Lung microvascular endothelial cell (primary cell): Measurements from ENCODE around the gene PTH1R. TPM values are rescaled to one million over a fixed set of nuclear protein-coding genes. Genes with fewer than 3 reads are reported as not detected.
A peak's percentile ranks its signal among the peaks of the same experiment; 100 is the strongest.

Experiments used
- DNase-seq, 2 donors: peaks; one replicate each; pipeline versions ENCODE4 v3.0.0 to v3.0.0-alpha.2; 2010; ENCODE audit warnings: low read depth in 2 of 2
- total RNA-seq: library from RNA; depleted of rRNA; stranded (reverse); fragments of >200 nt; gene quantifications from 2 replicates; pipeline ENCODE4 v1.2.1, GENCODE V29; 2014

PTH1R gene
- total RNA-seq, 1 donor from 2014 or later = under 0.01 TPM

DNA sequence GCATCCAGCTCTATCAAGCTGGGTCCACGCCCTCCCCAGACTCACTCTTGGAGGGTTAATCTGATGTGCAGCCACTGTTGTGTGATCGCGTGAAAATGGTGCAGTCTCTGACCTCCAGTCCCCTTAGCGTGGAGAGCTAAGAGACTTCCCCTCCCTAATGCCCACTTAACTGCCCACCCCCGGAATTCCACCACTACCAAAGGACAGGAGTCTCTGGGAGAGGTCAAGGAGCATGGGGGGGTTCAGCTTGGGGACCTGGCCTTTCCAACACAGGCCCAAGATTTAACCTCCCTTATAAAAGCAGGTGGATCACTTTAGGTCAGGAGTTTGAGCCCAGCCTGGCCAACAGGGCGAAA, 50.2 kb downstream of the PTH1R start:
- no peak for DNase-seq

DNA sequence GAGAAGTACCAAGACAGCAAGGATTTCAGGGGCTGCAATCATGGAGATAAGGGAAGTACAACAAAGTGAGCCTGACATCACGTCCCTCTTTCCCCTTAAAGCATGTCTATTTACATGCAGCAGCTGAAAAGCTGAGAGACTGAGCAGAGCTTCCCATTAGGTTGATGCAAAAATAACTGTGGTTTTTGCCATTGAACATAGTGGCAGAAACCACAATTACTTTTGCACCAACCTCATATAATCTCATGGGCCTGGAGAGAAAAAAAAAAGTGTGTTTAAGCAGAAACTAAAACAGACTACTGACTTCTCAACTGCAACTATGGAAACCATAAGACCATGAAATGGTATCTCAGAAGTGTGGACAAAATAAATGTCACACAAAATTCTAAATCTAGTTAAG, 50.8 kb downstream of the PTH1R start:
- no peak for DNase-seq

DNA sequence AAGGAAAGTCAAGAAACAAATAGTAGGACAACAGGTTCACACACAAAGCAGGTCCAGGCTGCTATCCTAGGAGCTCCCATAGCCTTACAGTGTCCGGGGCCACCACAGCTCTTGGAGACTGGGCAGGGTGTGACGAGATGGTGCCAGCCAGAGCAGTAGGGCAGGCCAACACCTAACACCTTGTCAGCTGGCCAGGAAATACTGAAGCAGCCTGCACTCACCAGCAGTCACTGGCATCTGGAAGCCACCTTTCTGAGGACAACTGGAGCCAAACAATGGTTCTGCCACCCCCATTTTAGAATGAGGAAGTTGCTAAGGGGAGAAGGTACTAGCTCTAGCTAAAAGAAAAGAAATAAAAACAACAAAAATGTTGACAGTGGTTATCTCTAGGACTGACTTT, 51.8 kb downstream of the PTH1R start:
- no peak for DNase-seq

DNA sequence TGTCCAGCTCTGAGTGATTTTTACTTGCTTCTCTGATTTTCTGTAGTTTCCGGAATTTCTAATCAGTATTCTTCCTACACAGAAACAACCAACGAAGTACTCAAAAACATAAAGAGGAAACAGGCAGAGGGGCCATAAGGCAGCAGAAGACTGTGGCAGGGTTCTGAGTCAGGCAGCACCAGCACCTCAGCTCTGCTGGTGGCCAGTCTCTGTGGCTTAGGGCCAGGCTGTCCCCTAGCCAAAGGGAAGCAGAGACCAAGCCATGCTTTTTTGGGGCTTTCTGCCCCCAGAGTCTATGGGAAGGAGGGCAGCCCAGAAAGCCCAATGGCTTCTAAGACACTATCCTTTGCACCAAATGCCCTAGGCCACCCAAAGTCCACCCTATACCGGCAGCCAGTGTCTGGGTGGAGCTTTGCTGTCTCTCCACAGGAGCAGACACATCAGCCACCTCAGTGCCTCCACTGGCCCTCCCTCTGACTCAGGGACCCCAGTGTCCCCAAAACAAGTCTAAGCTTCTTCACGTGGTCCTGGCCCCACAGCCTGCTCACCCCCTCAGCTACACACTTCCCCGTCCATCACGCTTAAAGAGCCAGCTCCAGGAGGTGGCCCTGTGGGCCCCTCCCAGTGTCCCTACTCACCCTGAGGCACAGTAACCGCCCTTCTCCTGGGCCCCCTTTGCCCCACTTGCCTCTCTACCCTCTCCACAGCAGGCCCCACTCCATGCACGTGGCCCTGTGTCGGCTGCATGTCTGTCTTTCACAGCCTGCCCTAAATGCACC, 52.8 kb downstream of the PTH1R start:
- DNase-seq = peak in 1 of 2 donors; percentile 49

DNA sequence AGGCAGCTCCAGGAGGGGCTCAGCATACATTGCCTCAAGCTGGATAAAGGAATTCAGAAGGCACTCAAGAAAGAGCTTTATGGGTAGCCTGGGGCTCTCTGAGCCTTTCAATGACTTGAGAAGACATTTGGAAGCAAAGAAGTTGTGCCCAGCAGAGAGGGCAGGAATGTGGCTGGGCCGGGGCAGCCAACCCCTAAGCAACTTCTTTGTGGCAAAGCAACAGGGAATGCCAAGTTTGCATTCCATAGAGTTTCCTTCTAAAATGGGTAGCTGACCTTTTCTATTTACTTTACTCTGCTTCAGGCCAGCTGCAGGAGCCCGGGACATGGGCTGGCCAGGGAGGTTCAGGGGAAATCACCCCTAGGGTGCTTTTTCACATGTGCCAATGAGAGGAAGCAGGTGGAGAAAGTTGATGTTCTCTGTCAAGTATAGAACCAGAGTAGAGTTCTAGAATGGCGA, 53.5 kb downstream of the PTH1R start:
- no peak for DNase-seq

DNA sequence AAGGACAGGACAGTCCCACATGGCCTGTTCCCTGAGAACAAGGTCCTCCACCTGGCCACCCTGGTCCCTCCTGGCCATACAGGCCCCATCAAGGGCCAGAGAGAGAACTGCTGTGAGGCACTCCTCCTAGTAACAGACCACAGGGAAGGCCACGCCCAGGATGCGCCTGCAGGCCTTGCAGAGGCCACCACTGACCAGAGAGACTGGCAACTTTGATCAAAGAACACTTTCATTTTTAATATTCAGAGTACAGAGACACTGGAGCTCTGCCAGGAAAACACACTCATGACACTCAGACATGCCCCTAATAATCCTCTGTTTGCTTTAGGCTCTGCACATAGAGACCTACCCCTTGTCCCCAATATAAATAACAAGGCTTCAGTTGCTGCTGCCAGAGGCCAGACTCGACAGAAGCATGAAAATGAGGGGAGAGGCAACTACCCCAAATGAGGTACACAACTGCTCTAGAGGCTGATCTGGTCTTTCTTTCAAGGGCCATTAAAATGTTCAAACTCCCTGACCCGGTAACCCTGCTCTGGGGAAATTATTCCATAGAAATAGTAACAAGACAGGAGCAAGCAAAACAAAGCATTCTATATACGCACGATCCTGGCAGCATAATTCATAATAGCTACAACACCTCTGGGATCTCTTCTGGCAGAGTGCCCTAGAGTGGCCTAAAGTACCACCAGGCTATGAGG, 54.3 kb downstream of the PTH1R start:
- DNase-seq = peak; percentile 81 to 85

DNA sequence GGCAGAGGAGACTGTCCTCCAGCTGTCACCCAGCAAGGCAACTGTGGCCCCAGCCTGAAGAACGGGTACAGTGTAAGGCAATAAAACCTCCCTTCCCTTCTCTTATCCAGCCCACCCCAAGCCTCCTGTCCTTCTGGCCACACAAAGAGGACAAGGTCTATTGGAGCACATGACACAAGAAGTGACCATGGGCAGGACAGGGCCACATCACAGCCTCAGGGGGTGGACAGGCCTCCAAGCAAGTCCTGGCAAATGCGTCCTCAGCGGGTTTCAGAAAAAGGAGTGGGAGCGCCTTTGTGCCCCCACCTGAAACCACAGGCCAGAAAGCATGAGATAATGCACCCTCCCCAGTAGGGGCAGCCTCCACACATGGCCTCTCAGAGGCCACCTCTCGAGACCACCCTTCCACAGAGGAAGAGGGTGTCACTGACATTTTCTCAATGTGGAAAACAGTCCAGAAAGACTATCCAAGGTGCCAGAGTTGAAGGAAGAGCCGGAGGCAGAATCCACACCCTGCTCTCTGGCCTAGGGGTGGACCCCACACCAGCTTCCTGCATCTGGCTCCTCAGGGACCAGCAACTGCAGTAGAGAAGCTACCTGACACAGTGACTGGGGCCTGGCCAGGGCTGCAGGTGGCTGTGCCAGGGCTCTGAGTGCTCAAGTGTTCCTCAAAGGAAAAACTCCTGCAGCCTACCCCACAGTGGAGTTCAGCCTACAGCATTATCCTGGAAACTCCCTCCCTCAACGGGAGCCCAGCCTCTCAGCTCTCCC, 55.1 kb downstream of the PTH1R start:
- DNase-seq = no peak

DNA sequence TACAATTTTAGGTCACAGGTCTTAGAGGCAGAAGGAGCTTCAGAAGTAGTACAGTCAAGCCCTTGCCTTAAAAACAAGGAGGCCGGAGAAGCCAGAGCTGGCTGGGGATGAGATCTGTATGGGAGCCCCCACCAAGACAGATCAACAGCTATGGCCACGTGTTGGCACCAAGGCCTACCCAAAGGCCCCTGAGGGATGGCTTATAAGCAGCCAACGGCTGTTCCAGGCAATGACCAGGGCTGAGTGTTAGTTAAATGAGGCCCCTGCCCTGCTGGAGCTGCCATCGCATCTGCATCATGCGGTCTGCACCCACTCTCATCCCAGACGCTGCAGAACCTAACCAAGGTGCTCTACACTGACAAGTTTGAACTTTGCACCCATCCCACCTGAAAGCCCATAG, 55.7 kb downstream of the PTH1R start:
- DNase-seq = no peak

DNA sequence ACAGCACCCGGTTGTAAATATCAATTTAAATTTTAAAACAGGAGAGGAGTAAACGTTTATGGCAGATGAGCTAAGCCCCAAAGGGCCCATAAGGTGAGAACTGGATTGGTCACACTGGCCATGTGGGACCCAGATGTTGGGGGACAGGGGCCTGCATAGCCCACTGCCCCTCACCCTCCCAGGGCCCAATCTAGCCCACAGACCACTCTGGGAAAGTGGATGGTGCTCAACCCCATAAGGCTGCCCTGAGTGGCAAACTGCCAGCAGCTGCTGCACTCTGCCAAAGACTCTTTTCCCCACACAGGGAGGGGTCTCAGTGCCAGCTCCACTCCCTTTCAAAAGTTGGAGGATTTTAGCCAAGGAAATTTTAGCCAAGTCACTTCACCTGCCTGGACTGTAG, 56.6 kb downstream of the PTH1R start:
- no peak for DNase-seq

DNA sequence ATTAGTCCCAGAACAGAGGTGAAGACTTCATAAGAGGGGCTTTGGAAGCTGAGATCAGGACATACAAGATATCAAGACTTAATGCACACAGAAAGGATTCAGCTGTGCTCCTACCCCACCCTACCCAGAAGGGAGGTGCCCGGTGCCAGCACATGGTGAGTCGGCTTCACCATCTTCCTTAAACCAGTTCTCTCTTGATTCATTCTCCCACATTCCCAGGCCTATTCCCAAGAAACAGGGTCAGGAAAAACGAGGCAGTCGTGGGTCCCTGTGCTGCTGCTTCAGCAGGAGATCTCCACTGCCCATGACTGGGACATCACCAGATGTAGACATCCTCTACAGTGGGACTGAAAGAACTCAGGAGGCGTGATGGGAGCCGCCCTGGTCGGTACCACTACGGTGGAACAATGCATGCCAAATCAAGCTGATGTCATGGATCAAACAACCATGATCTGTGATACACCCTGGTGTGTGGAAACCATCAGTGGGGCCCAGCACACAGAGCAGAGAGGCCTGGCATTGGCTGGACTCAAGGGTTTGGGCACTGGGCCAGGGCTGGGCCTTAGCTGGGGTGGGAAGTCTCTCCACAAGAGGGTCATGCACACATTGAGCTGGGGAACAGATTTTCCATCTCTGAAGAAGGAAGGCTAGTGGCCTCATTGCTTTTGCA, 57.1 kb downstream of the PTH1R start:
- peak; percentile 23 to 37 for DNase-seq

DNA sequence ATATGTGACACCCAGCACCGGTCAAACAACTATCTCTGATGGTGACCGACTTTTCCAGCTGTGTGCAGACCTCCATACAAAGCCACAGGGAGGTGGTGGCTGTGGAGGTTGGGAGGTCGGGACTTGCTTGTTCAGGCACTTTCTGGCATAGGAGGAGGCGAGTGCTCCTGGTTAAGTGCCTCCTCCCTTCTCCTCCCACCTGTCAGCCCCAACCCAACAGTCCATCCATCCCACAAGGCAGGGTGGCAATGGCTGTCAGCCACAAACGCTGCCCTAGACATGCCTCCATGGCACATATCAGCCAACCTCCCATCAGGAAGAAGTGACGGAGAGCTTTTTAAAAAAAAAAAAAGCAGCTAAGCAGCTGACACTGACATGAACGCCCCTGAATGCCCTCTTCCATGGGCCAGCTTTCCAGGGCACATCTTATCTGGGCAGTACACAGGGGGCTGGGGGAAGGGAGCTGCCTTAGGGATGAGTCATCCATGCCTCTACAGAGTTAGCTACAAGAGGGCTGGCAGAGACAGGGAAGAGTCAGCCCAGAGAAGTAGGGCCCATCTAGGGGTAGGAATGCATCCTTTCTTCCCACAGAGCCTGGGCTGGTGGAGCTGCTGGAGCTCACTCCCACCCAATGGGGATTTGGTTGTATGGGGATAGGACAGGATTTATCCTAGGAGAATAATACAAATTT, 57.8 kb downstream of the PTH1R start:
- DNase-seq = peak; percentile 87 to 94

DNA sequence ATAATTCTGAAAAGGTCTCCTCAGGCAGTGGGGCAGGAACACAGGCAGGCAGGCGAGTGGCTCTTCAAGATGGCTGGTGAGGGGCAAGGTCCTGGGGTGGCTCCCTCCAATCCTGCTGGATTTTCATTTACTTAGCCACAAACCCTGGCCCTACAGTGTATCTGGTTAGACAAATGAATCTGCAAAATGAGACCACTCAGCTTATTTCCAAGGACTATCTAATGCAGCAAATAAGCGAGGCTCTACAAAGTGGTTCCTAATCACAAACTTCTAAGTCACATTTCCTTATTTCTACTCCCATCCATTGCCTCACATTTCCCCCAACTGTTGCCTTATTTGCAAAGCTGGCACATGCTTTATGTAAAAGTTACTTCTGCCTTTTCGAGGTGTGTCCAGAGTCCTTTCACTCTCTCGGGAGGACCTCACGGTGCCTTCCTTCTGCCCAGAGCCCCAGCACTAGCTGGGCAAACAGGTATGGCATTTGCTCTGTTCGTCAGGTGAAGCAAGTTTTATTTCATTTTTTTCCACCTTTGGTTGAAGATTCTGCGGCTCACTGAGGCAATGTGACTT, 58.6 kb downstream of the PTH1R start:
- DNase-seq = no peak

DNA sequence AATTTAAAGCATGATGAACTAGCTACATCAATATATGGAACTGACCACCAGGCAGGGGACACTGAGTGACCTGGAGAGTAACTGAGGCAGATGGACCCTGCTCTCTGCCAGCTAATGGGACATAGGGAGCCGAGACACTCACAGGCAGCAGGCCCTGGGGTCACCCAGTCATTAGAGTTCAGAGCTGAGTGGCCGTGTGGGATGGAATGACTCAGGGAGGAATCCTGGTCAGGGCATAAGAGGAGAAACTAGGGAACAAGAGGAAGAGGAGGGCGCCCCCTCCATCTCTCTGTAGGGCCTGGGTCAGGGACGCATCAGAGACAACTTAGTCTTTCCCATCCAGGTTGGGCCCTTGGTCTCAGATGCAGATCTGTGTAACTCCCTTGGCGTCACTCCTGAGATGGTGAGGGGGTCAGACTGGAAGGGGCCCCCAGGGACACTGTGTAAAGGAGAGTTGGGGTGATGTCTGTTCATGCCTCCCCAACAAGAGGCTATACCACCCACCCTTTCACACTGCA, 59.3 kb downstream of the PTH1R start:
- DNase-seq = no peak

DNA sequence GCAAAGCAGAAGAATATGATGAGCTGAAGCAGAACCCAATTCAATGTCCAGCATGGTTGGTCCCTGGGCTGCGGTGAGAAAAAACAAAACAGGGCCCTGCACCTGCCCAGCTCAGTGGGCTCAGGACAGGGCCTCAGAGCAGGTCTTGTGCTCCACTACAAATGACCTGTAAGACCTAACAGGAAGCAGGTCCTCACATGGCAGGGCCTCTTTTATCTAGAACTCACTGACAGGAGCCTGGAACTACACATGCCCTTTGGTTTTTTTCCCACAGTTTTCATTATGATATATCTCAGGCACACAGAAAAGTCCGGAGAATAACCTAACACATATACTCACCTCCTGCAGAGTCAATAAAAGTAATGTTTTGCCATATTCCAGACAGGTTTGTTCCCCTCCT, 60.6 kb downstream of the PTH1R start:
- DNase-seq = no peak

DNA sequence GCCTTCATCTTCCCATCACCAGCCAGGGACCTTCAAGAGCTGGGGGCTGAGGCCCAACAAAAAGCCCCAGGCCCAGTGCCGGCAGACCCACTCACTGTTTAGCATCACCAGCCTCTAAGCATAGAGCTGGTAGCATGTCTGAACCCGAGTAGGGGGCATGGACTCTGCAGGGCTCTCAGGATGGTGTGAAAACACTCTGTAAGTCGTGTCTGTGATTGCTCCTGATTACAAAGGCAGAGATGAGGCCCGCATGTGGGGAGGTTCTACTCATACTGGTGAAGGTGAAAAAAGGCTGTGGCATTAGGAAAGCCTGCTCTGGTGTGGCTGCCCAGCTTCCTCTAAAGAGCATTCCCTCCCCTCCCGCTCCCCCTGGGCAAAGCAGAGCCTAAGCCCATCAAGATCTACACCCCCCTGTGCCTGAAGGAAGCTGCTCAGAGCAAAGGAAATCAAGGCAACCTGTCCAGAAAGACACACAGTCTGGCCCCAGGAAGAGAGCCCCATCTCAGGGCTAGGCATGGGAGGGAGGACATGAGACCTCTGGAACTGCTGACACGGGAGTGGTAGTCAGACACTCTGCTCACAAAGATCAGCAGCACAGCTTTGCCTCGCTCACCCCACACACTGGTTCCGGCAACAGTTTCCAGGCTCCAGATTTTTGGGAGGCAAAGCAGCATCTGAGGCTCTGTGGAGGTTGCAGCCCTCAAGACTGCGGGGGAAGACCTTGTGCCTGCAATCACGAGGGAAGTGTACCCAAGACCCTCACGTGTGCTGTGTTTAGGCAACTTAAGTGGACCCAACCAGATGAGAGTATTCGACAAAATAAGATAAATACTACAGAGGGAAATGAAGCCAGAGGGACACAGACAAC, 62.3 kb downstream of the PTH1R start:
- DNase-seq = no peak

DNA sequence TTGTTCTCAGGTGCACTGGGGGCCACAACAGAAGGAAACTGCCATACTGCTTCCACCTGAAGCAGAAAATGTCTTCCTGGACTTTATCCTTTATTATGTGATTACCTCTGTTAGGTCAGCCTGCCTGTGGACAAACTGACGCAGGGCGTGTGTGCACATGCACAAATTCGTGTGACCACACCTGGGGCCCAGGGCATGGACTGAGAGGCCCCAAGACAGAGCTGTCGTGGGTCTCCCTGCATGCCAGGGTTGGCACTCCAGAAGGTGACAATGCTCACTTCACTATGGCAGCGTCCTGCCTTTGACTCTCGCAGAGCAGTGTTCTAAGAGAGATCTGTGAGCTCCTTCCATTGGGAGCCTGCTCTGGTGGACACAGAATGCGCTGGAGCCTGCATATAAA, 64.6 kb downstream of the PTH1R start:
- DNase-seq = no peak

DNA sequence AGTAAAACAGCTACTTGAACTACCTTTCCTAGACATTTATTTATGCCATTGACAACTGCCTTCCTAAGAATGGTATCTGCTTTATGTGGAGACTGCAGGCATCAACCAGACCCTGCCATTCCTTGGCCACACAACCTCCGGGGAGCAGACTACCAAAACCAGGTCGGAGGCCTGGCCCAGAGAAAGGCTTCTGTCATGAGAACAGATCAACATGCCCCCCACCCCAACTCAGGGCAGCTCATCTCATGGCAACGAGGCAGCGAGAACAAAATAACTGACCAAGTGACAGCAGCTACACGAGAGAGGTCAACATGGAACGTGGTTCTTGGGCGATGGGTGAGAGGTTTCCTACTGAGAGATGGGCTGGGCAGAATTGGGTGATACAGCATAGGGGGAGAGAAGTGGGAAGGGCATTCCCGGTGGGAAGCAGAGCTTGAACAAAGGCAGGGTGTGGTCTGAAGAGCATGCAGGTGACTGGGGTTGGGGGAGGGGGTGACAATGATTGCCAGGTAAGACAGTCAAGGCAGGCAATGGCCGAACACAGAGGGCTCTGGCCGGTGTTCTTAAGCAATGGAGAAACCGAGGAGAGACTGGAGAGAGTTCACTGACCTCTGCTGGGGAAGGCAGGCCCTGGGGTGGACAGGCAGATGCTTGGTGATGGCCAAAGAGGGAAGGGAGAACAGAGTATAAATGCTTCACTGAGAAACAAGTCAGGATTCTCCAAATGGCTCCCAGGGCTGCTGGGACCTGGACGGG, 65.1 kb downstream of the PTH1R start:
- no peak for DNase-seq

DNA sequence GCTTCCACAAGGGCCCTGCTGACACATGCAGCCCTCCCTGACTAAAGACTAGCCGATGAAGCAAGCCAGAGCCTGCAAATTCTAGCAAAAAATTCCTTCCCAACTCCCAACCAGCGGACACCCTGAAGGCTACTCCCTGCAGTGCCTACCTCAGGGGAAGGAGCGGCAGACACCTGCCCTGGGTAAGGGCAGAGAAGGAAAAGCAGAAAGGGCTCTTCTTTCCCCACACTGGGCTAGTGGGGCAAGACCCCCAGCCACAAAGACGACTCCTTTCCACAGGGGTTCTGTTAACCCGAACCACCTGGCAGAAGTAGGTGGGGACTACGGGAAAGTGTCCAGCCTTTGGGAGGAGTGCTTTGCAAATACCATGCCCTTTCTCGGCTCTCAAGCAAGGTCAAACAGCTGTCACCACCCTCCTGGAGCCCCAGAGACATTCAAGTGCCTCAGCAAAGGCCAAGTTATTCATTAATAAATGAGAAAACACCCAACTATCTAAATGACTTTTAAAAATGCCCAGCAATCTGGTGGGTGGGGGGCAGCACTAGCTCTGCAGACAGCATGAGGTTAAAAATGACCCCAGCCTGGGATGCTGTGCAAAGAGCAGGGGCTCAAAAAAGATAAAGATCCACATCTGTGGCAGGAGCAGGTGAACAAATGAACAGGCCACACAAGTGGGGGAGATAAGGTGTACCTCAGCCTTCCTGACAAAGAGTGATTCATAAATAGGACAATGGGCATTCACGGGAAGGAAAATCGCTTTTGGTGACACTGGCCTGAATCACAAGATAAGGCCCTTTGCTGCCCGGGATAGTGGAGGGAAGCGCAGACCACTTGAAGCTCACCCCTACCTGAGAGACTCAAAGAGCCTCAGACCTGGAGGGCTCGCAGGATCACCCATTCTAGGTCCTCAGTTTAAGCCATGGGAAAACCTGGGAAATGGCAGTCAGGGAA, 66.0 kb downstream of the PTH1R start:
- peak; percentile 49 to 74 for DNase-seq
